Mesothelial cell of epicardium (in vitro differentiated cells): Measurements from ENCODE around the gene PIGL. TPM values are rescaled to one million over a fixed set of nuclear protein-coding genes. Genes with fewer than 3 reads are reported as not detected.

ENCODE experiments used
- DNase-seq, 2 experiments: peaks; one replicate each; pipeline ENCODE4 v3.0.0; 2021; ENCODE audit warnings: low spot score in 2 of 2; ENCODE audit not compliant: unreplicated experiment in 2 of 2
- H3K27ac Mint-ChIP-seq: 2 replicates; pipeline ENCODE4 v1.8.0; 2021; ENCODE audit warnings: mixed read lengths
- H3K27me3 Mint-ChIP-seq: 2 replicates; pipeline ENCODE4 v1.8.0; 2021; ENCODE audit warnings: low read depth, mixed read lengths
- H3K36me3 Mint-ChIP-seq: 2 replicates; pipeline ENCODE4 v1.8.0; 2021; ENCODE audit warnings: mixed read lengths
- H3K4me1 Mint-ChIP-seq: 2 replicates; pipeline ENCODE4 v1.8.0; 2021; ENCODE audit warnings: mixed read lengths
- H3K4me3 Mint-ChIP-seq: 2 replicates; pipeline ENCODE4 v1.8.0; 2021; ENCODE audit warnings: mild to moderate bottlenecking, moderate library complexity, mixed read lengths
- H3K9me3 Mint-ChIP-seq: 2 replicates; pipeline ENCODE4 v1.8.0; 2021; ENCODE audit warnings: mixed read lengths
- total RNA-seq: library from RNA; stranded (reverse); gene quantifications from 3 replicates; pipeline ENCODE4 v1.2.1, GENCODE V29; 2021
- TF ChIP-seq, protein P1 (sequence below): fragments of 200-600 bp; sonication (generic); IDR thresholded peaks from one replicate; pipeline ENCODE4 v1.5.0; 2021; ENCODE audit warnings: antibody characterized with exemption; ENCODE audit not compliant: unreplicated experiment

Gene PIGL
- total RNA-seq, 1 donor from 2014 or later: 69.4 TPM

DNA sequence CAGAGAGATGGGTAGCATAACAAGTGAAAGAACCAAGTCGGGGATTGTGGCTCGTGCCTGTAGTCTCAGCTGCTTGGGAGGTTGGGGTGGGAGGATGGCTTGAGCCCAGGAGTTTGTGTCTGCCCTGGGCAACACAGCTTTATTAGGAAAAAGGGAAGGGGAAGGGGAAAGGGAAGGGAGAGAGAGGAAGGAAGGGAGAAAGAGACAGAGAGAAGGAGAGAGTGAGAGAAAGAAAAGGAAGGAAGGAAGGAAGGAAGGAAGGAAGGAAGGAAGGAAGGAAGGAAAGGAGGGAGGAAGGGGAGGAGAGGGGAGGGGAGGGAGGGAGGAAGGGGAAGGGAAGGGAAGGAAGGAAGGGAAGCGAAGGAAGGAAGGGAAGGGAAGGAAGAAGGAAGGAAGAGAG is 103.0 kb downstream of the PIGL start:
- Mint-ChIP-seq H3K4me3 (no peak overlapping the region), H3K27ac (no peak overlapping the region), H3K4me1 (no peaks in the 10 kb centered on the region), H3K36me3 (peaks cover 28% of the 10 kb centered on the region), H3K27me3 (no peaks in the 10 kb centered on the region), H3K9me3 (no peaks in the 10 kb centered on the region)
- no peak for DNase-seq
- TF ChIP-seq, protein P1, sequence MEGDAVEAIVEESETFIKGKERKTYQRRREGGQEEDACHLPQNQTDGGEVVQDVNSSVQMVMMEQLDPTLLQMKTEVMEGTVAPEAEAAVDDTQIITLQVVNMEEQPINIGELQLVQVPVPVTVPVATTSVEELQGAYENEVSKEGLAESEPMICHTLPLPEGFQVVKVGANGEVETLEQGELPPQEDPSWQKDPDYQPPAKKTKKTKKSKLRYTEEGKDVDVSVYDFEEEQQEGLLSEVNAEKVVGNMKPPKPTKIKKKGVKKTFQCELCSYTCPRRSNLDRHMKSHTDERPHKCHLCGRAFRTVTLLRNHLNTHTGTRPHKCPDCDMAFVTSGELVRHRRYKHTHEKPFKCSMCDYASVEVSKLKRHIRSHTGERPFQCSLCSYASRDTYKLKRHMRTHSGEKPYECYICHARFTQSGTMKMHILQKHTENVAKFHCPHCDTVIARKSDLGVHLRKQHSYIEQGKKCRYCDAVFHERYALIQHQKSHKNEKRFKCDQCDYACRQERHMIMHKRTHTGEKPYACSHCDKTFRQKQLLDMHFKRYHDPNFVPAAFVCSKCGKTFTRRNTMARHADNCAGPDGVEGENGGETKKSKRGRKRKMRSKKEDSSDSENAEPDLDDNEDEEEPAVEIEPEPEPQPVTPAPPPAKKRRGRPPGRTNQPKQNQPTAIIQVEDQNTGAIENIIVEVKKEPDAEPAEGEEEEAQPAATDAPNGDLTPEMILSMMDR: no peak

DNA sequence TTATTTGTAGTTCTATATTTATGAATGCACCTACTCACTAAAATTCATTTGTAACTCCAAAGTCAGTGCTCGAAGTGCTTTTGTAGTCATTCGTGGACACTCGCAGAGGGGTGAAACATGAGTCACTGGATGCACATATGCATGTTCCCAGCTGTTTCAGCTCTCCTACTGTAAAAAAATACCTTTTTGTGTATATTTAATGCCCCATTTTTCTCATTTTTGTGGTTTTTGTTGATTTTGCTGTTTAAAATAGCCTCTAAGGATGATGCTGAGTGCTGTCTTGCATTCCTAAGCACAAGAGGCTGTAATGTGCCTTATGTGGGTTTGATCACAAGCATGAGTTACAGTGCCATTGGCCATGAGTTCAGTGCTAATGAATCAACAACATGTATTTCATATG is 105.6 kb downstream of the PIGL start:
- H3K4me3 Mint-ChIP-seq: no peak overlapping the region
- no peak for DNase-seq

DNA sequence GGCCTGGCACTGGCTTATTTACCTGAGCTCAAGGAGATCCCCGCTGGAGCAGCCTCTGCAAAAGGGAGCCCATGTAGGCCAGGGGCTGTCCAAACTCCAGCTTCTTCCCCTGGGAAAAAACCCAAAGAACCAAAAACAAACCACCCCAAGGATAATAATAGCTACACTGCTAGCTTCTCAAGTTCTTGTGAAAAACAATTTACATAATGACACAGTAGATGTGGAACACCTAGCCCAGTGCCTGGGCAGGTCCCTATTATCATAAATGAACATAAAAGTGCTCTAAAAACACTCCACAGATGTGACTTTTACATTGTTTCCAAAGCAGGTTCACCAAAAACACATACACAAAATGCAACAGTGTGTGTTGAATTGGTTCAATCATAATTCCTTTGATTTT is 109.0 kb downstream of the PIGL start:
- Mint-ChIP-seq H3K9me3 (no peaks in the 10 kb centered on the region), H3K36me3 (peaks cover 21% of the 10 kb centered on the region), H3K4me3 (no peak overlapping the region), H3K4me1 (no peaks in the 10 kb centered on the region), H3K27me3 (no peaks in the 10 kb centered on the region), H3K27ac (no peak overlapping the region)
- TF ChIP-seq, protein P1: no peak
- no peak for DNase-seq

More for the DNA sequence above, 105.6 kb downstream of the PIGL start:
- TF ChIP-seq, protein P1: no peak
- no peaks in the 10 kb centered on the region for H3K4me1 Mint-ChIP-seq
- H3K9me3 Mint-ChIP-seq: no peaks in the 10 kb centered on the region
- H3K27ac Mint-ChIP-seq: no peak overlapping the region
- peaks cover 22% of the 10 kb centered on the region for H3K36me3 Mint-ChIP-seq
- no peaks in the 10 kb centered on the region for H3K27me3 Mint-ChIP-seq

DNA sequence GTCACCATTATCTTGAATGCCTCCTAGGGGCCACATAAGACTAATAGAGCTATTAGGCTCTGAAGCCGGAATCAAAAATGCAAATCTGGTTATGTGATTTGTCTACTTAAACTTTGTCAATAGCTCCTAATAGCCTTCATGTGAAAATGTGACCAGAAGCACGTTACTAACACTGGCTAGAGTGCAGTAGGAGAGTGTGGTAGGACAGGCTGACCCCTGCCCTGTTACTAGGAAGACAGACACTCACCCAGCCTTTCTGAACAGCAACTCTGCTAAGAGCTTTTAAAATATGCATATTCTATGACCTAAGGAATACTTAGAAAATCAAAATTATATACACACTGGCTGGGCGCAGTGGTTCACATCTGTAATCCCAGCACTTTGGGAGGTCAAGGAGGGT is 110.0 kb downstream of the PIGL start:
- Mint-ChIP-seq H3K27me3 (no peaks in the 10 kb centered on the region), H3K27ac (no peak overlapping the region), H3K4me3 (no peak overlapping the region), H3K4me1 (no peaks in the 10 kb centered on the region), H3K36me3 (peaks cover 17% of the 10 kb centered on the region), H3K9me3 (no peaks in the 10 kb centered on the region)
- no peak for DNase-seq
- TF ChIP-seq, protein P1: no peak

DNA sequence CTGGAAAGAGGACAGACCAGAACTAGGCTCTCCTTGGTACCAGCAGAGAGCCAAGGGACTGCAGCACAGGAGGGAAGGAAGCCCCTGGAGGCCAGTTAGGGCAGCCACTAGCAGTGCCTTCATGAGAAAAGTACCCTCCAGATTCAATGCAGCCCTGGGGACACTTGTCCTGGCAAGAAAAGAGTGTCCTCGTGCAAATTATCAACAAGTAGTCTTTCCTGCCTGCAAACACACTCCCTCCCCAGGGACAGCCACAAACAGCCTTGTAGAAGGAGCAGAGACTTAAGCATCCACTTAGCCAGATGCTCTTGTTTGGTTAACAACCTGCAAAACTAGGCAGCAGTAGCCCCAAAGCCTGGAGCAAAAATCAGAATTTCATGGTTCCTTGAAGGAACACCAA is 112.0 kb downstream of the PIGL start:
- no peak for DNase-seq
- Mint-ChIP-seq H3K9me3 (no peaks in the 10 kb centered on the region), H3K27me3 (no peaks in the 10 kb centered on the region), H3K36me3 (peaks cover 11% of the 10 kb centered on the region), H3K27ac (no peak overlapping the region), H3K4me1 (no peaks in the 10 kb centered on the region), H3K4me3 (no peak overlapping the region)
- TF ChIP-seq, protein P1: no peak
